Mucosa of descending colon (tissue), 3 donors: ENCODE data around the gene LIME1. TPM values are rescaled to one million over a fixed set of nuclear protein-coding genes. Genes with fewer than 3 reads are reported as not detected.

Source experiments
- ATAC-seq: fragments of 200-7000 bp; cut with Tn5 transposase; one replicate; pipeline ENCODE4 v1.9.1; 2020; ENCODE audit warnings: mild to moderate bottlenecking, moderate library complexity
- DNase-seq, 3 donors: peaks; one replicate each; pipeline ENCODE4 v3.0.0-alpha.2; 2020
- H3K36me3 ChIP-seq: fragments of 200-600 bp; one replicate; pipeline ENCODE4 v1.8.0; 2021; ENCODE audit warnings: low read depth, mild to moderate bottlenecking
- H3K4me1 ChIP-seq: fragments of 200-600 bp; one replicate; pipeline ENCODE4 v1.8.0; 2021; ENCODE audit warnings: low read depth, mild to moderate bottlenecking
- H3K4me3 ChIP-seq: fragments of 200-600 bp; one replicate; pipeline ENCODE4 v1.8.0; 2021; ENCODE audit warnings: mild to moderate bottlenecking
- H3K9me3 ChIP-seq: fragments of 200-600 bp; one replicate; pipeline ENCODE4 v1.8.0; 2021; ENCODE audit warnings: mild to moderate bottlenecking
- CTCF ChIP-seq: fragments of 200-600 bp; IDR thresholded peaks from one replicate; pipeline ENCODE4 v1.8.0; 2022; ENCODE audit warnings: antibody characterized with exemption, mild to moderate bottlenecking
- intact Hi-C, 2 donors: fragments of 100-400 bp; cut with DNase I in 1 of 2; cut with micrococcal nuclease in 1 of 2; formaldehyde crosslinking; loops; one replicate each; pipeline versions ENCODE4 v1.11.0 to v1.11.1; 2022; cut with DNase I, micrococcal nuclease
- total RNA-seq, 3 donors: library from RNA; stranded (reverse); fragmentation: NEBNext Ultra II Directional in 2 of 3; extraction: Animal tissue kit (Norgen Biotek cat#: 25700) in 2 of 3; gene quantifications; one replicate each; pipeline versions ENCODE4 v1.2.1 to v1.2.4, GENCODE V29; 2021 to 2023
- donor health status: DM: no; HTN: no; CAD: no; lungs with moderate emphysema.
- donor health status: DM: no; HTN: no; CAD: no.
- donor health status: DM: no; HTN: yes; CAD: no.

LIME1 gene
- total RNA-seq, 3 donors from 2014 or later, result 10.4 to 11.2 (median 10.8) TPM

DNA sequence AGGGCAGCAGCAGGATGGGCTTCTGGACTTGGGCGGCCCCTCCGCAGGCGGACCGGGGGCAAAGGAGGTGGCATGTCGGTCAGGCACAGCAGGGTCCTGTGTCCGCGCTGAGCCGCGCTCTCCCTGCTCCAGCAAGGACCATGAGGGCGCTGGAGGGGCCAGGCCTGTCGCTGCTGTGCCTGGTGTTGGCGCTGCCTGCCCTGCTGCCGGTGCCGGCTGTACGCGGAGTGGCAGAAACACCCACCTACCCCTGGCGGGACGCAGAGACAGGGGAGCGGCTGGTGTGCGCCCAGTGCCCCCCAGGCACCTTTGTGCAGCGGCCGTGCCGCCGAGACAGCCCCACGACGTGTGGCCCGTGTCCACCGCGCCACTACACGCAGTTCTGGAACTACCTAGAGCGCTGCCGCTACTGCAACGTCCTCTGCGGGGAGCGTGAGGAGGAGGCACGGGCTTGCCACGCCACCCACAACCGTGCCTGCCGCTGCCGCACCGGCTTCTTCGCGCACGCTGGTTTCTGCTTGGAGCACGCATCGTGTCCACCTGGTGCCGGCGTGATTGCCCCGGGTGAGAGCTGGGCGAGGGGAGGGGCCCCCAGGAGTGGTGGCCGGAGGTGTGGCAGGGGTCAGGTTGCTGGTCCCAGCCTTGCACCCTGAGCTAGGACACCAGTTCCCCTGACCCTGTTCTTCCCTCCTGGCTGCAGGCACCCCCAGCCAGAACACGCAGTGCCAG is 39.7 kb upstream of the LIME1 start, which contains the start of gene TNFRSF6B:
Gene TNFRSF6B (plus strand): TSS at position 25 of the 729 bp plus-strand sequence. CDS start 116 bp downstream, at position 141.
- peak in 2 of 3 donors; percentile 39 to 65 for DNase-seq
- no peak for TF ChIP-seq CTCF
- intact Hi-C loops, result no loop called here
- H3K36me3 ChIP-seq, result no peaks in the 10 kb centered on the region
- no peak within 1 kb of the TSS for H3K4me3 ChIP-seq
- H3K4me1 ChIP-seq, result peaks cover 41% of the 10 kb centered on the region
- no peaks in the 10 kb centered on the region for H3K9me3 ChIP-seq
- ATAC-seq, result peak; percentile 26

GRCh38 chr20:63697357-63697867 is 39.1 kb upstream of the LIME1 start:
- ATAC-seq (peak; percentile 0), DNase-seq (peak in 2 of 3 donors; percentile 30 to 58)
- Histone ChIP-seq H3K4me3 (no peak overlapping the region), H3K36me3 (no peaks in the 10 kb centered on the region), H3K9me3 (no peaks in the 10 kb centered on the region), H3K4me1 (peaks cover 36% of the 10 kb centered on the region)
- intact Hi-C loops, result no loop called here
- TF ChIP-seq CTCF, result no peak

DNA sequence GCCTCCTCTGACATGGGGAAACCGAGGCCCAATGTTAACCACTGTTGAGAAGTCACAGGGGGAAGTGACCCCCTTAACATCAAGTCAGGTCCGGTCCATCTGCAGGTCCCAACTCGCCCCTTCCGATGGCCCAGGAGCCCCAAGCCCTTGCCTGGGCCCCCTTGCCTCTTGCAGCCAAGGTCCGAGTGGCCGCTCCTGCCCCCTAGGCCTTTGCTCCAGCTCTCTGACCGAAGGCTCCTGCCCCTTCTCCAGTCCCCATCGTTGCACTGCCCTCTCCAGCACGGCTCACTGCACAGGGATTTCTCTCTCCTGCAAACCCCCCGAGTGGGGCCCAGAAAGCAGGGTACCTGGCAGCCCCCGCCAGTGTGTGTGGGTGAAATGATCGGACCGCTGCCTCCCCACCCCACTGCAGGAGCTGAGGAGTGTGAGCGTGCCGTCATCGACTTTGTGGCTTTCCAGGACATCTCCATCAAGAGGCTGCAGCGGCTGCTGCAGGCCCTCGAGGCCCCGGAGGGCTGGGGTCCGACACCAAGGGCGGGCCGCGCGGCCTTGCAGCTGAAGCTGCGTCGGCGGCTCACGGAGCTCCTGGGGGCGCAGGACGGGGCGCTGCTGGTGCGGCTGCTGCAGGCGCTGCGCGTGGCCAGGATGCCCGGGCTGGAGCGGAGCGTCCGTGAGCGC is 38.5 kb upstream of the LIME1 start:
- intact Hi-C loops, result no loop called here
- TF ChIP-seq CTCF, result no peak
- ATAC-seq (no peak), DNase-seq (peak in 1 of 3 donors; percentile 30)
- Histone ChIP-seq H3K4me3 (no peak overlapping the region), H3K9me3 (no peaks in the 10 kb centered on the region), H3K36me3 (no peaks in the 10 kb centered on the region), H3K4me1 (peaks cover 35% of the 10 kb centered on the region)

- Histone ChIP-seq H3K4me3 (no peak overlapping the region), H3K36me3 (no peaks in the 10 kb centered on the region), H3K9me3 (no peaks in the 10 kb centered on the region), H3K4me1 (peaks cover 35% of the 10 kb centered on the region)
- intact Hi-C loops, result no loop called here
- DNase-seq, result peak in 2 of 3 donors; percentile 46 to 77
- TF ChIP-seq CTCF, result no peak
- peak; percentile 1 for ATAC-seq
Observed at GRCh38 chr20:63698739-63699465, 37.6 kb upstream of the LIME1 start.

DNA sequence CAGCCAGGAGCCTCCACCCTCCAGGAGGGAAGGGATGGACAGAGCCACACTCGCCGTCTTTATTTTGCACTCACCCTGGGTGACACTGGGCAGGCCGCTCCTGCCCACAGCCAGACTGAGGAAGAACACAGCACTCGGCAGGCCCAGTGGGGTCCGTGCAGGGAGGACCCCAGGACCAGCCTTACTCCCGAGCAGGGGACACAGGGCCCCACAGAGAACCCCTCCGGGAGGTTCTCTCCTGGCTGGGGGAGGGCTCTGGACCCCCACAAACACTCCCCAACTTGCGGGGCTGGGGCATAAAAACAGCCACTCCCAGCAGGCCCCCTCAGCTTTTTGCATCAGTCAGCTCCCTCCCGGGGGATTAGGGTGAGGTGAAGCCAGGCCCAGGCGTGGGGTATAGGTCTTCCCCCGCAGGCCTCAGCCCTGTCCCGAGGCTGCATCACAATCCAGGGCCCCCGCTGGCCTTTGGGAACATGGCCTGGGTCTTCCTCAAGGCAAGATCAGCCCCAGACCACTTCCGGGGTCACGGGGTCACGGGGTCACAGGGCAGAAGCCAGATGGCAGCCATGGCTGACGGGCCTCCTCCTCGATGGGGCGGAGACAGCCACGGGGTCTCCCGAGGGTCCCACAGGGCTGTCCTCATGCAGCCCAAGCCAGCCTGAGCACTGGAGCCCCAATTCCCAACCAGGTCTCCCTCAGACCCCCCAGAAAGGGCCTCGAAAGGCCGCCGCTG is 36.8 kb upstream of the LIME1 start:
- no peak for TF ChIP-seq CTCF
- Histone ChIP-seq H3K4me3 (no peak overlapping the region), H3K36me3 (no peaks in the 10 kb centered on the region), H3K9me3 (no peaks in the 10 kb centered on the region), H3K4me1 (peaks cover 35% of the 10 kb centered on the region)
- ATAC-seq, result no peak
- intact Hi-C loops, result no loop called here
- DNase-seq, result peak in 1 of 3 donors; percentile 56
